GM12873 (cell line): ENCODE measurements around the gene FOSB.

Experiments used
- TF ChIP-seq, protein P1 (sequence below): IDR thresholded peaks from 2 replicates; pipeline ENCODE4 v1.5.1; 2012; ENCODE audit warnings: low read depth, mild to moderate bottlenecking, moderate library complexity, low read length, control low read depth; ENCODE audit not compliant: insufficient read depth; ENCODE audit errors: missing control alignments

The FOSB gene

DNA sequence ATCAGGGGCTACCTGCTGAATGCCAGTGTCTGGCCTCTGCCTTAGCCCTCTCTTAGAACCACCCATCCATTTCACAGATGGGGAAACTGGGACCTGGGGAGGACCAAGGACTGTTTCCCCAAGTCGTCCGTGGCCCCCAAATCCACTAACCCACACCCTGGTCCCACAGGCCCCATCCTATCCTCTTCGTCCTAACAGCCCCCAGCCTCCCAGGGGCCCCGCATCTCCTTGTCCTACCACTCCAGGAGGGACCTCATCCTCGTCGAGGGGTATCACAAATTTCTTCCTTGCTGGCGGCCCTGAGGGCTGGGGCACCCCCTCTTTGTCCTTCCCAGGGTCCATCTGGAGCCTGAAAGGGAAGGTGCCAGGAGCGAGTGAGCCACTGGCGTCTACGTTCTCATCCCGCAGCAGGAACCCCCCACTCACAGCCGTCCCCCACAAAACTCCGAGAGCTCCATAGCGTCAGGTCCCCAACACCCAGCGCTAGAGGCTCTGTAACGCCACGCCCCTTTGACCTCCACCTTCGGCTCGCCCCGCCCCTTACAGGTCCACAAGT lies 44.7 kb upstream of the FOSB start:
- TF ChIP-seq, protein P1, sequence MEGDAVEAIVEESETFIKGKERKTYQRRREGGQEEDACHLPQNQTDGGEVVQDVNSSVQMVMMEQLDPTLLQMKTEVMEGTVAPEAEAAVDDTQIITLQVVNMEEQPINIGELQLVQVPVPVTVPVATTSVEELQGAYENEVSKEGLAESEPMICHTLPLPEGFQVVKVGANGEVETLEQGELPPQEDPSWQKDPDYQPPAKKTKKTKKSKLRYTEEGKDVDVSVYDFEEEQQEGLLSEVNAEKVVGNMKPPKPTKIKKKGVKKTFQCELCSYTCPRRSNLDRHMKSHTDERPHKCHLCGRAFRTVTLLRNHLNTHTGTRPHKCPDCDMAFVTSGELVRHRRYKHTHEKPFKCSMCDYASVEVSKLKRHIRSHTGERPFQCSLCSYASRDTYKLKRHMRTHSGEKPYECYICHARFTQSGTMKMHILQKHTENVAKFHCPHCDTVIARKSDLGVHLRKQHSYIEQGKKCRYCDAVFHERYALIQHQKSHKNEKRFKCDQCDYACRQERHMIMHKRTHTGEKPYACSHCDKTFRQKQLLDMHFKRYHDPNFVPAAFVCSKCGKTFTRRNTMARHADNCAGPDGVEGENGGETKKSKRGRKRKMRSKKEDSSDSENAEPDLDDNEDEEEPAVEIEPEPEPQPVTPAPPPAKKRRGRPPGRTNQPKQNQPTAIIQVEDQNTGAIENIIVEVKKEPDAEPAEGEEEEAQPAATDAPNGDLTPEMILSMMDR = no peak

DNA sequence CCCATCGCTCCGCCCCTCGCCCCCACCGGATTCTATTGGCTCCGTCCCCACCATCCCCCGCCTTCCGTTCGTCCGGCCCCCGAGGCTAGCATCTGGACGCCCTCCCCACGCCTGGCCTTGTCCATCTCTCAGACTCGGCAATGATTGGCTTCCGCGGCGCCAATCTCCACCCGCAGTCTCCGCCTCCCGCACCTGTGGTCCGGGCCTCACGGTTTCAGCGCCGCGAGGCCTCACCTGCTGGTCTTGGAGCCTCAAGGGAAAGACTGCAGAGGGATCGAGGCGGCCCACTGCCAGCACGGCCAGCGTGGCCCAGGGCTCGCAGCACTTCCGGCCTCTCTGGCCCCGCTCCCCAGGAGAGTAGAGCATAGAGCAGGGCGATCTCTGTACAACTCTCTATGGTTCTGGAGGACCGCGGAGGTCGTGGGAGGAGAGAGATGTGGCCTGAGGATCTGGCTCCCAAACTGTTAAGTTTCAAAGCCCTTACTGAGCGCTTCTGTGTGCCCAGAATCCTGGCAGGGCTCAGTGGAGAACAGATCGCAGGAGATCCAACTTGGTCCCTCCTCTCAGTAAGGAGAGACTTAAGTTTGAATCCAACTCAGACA lies 44.1 kb upstream of the FOSB start, which contains the start of gene ERCC1:
TSS of gene ERCC1 (minus strand) at position 329 of the 602 bp plus-strand sequence. CDS start 543 bp downstream, outside the sequence.
- TF ChIP-seq, protein P1 = no peak

DNA sequence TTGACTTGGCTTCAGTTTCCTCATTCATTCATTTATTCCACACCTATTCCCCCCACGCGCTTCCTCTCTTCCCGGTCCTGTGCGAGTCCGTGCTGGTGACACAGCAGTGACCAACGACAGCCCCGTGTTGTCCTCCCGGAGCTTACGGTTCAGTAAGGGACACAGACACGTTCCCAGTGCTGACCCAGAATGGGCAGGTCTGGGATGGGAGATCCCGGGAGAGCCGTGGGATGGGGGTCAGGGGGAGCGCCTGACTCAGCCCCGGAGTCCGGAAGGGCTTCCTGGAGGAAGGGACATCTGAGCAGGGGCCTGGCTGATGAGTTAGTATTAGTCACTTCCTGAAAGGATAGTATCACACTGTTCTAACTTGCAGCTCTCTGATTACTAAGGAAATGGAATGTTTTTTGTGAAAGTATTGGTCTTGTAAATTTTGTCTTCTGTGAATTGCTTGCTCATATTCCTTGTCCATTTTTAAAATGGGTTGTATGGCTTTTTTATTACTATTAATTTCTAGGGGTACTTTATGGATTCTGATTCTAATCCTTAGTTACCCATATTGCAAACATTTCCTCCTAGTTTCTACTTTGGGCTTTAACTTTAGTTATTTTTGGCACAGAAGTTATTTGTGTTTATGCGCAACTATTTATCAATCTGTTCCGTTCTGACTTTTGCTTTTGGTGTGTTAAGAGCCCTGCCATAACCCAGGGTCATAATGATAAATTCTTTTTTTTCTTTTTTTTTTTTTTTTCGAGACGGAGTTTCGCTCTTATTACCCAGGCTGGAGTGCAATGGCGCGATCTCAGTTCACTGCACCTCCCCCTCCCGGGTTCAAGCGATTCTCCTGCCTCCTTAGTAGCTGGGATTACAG lies 43.4 kb upstream of the FOSB start:
- TF ChIP-seq, protein P1 = no peak

DNA sequence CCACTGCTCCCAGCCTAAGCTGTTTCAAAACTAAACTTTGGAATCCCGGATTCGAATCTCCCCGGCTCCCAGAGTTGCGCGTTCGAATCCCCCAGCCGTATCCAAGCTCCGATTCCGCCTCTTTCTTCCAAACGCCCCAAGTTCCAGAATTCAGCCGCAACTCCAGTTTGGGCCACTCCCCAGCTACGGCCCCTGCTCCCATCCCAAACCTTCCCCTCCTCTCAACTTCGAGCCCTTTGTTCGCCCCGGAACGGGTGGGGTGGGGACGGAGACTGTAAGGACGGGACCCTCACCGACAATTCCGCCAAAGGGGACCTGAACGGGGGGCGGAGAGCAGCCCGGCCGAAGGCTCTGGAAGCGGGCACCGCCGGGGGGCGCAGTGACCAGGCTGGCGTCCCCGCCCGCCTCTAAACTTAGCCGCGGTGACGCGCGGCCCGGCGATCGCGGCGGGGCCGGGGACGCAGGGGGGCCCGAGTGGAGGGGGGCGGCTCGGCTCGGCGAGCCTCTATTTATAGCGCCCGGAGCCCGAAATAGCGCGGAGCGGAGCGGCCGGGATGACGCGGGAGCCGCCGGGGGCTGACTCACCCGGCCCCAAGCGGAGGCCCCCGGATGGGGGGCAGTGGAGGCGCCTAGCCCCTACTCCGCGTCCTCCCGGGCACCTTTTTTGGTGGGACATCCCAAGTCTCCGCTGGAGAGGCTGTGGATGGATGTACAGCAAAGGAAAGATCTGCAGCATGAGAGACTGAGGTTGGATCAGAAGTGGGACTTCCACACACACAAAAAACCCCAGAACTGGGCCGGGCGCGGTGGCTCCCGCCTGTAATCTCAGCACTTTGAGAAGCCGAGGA lies 39.2 kb upstream of the FOSB start:
- TF ChIP-seq, protein P1 = peak; percentile 47

DNA sequence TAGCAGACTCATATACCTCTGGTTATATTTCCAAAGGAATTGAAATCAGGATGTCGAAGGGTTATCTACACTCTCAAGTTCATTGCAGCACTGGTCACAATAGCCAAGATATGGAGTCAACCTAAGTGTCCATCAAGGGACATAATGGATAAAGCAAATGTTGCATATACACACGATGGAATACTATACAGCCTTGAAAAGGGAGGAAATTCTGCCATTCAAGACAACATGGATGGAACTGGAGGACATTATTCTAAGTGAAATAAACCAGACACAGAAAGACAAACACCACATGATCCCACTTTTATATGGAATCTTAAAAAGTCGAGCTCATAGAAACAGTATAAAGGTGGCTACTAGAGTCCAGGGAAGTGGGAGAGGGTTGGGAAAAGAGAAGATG lies 30.5 kb upstream of the FOSB start:
- TF ChIP-seq, protein P1 = no peak

DNA sequence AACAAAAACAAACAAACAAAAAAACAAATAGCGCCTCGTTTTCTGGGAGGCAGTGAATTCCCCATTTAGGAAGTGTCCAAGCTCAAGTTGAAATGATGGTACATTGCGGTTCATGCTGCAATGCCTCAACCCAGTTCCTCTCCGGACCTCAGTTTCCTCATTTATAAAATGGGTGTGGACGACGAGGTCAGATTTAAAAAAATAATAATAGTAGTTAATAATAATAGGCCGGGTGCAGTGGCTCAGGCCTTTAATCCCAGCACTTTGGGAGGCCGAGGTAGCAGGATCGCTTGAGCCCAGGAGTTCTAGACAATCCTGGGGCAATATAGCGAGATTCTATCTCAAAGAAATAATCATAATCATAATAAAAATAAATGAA lies 28.6 kb upstream of the FOSB start:
- TF ChIP-seq, protein P1 = no peak
